Lower leg skin (tissue), 3 donors: ENCODE measurements around the gene OTUB1.

Experiments
- CTCF ChIP-seq, 3 donors: fragments of 450-650 bp; IDR thresholded peaks; one replicate each; pipeline ENCODE4 v1.5.1; 2016; ENCODE audit warnings: antibody characterized with exemption in 3 of 3, mild to moderate bottlenecking in 3 of 3, moderate library complexity in 2 of 3
- POLR2A ChIP-seq, 2 donors: fragments of 450-650 bp; IDR thresholded peaks; one replicate each; pipeline ENCODE4 v1.6.1; 2016 to 2017; ENCODE audit warnings: antibody characterized with exemption in 2 of 2, mild to moderate bottlenecking in 1 of 2, moderate library complexity in 1 of 2

GRCh38 chr11:63986932-63987513 is 785 bp downstream of the OTUB1 start:
- TF ChIP-seq POLR2A (IDR thresholded peaks at IDR 0.05) (no peak), CTCF (IDR thresholded peaks at IDR 0.05) (no peak)
